SU-DHL-6 (cell line): ENCODE results near the gene KLHDC9.

Experiments used
- H2AFZ ChIP-seq: fragments of 200-600 bp; sonication (generic); 2 replicates; pipeline ENCODE4 v1.6.1; 2014; ENCODE audit warnings: low read depth, mild to moderate bottlenecking, moderate library complexity, mixed read lengths, antibody characterized with exemption, low read length; ENCODE audit not compliant: severe bottlenecking
- H3F3A ChIP-seq: fragments of 200-600 bp; shearing (Covaris generic); 2 replicates; pipeline ENCODE4 v1.6.0; 2016; ENCODE audit warnings: antibody characterized with exemption, mild to moderate bottlenecking; ENCODE audit not compliant: insufficient read depth
- H3K27ac ChIP-seq: fragments of 200-600 bp; sonication (generic); 2 replicates; pipeline ENCODE4 v1.5.1; 2016; ENCODE audit warnings: low read depth, mild to moderate bottlenecking, low read length, moderate library complexity, mixed read lengths
- H3K27me3 ChIP-seq: fragments of 200-600 bp; sonication (generic), shearing (Covaris generic); 2 replicates; pipeline ENCODE4 v1.6.0; 2014; ENCODE audit warnings: mild to moderate bottlenecking, low read length
- H3K36me3 ChIP-seq: fragments of 200-600 bp; sonication (generic); 2 replicates; pipeline ENCODE4 v1.6.1; 2014; ENCODE audit warnings: mild to moderate bottlenecking, low read length, mixed read lengths
- H3K4me2 ChIP-seq: fragments of 300-600, 200-600 bp; shearing (Covaris generic), sonication (generic); 2 replicates; pipeline ENCODE4 v1.6.0; 2014; ENCODE audit warnings: low read length, low read depth, mild to moderate bottlenecking; ENCODE audit not compliant: poor library complexity, severe bottlenecking
- H3K4me3 ChIP-seq: fragments of 200-600 bp; sonication (generic); 2 replicates; pipeline ENCODE4 v1.5.1; 2014; ENCODE audit warnings: antibody characterized with exemption, low read length, mild to moderate bottlenecking, mixed read lengths; ENCODE audit not compliant: insufficient read depth, poor library complexity, severe bottlenecking
- H3K79me2 ChIP-seq: fragments of 200-600 bp; sonication (generic); 2 replicates; pipeline ENCODE4 v1.6.1; 2014; ENCODE audit warnings: mild to moderate bottlenecking, low read length, moderate library complexity; ENCODE audit not compliant: insufficient read depth
- H3K9ac ChIP-seq: fragments of 200-600 bp; sonication (generic); 2 replicates; pipeline ENCODE4 v1.7.0; 2014; ENCODE audit warnings: mild to moderate bottlenecking, low read length
- H3K9me2 ChIP-seq: fragments of 200-600 bp; sonication (generic); replicated peaks from 2 replicates; pipeline ENCODE4 v1.6.1; 2014; ENCODE audit warnings: low read length; ENCODE audit not compliant: insufficient read depth
- H3K9me3 ChIP-seq: fragments of 200-600 bp; sonication (generic); 2 replicates; pipeline ENCODE4 v1.6.1; 2014; ENCODE audit warnings: low read length, mixed read lengths; ENCODE audit not compliant: insufficient read depth
- H4K20me1 ChIP-seq: fragments of 200-600 bp; sonication (generic); 2 replicates; pipeline ENCODE4 v1.6.1; 2014; ENCODE audit warnings: low read depth, mild to moderate bottlenecking, antibody characterized with exemption, low read length, moderate library complexity, mixed read lengths
- EZH2phosphoT487 ChIP-seq: fragments of 200-600 bp; sonication (generic), shearing (Covaris generic); conservative IDR thresholded peaks from 2 replicates; pipeline ENCODE4 v1.6.1; 2018; ENCODE audit warnings: mild to moderate bottlenecking, antibody characterized with exemption, low read length, moderate library complexity, mixed read lengths
- TF ChIP-seq, protein P1 (sequence below): fragments of 200-600 bp; sonication (generic); IDR thresholded peaks from one replicate; pipeline ENCODE4 v1.5.1; 2017; ENCODE audit warnings: antibody characterized with exemption, mild to moderate bottlenecking, low read length, moderate library complexity; ENCODE audit not compliant: insufficient read depth, poor library complexity, severe bottlenecking

The KLHDC9 gene

DNA sequence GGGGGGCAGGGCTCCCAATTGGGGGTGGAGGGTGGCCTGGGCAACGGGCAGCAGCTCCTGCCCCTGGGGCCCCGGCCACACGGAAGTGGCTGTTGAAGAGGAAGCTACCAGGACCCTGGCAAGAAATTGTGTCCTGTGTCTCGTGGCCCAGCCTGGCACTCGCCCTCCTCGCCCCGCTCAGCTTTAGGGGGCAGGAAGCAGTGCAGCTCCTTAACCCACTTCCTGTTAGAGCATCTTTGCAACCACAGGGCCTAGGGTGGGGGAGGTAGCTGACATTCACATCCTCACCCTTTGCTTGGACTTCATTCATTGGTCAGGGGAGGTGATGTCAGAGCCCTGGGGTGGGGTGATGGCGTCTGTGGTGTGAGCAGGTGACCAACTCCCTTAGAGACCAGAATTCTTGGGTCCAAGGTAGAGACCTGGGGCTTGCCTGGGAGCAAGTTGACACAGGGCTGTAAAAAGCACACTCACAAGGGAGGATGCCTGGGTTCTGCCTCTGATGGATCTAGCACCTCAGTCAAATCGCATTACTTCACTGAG is 28.4 kb upstream of the KLHDC9 start, which contains the start of gene ARHGAP30:
ARHGAP30 (minus strand) TSS at position 161 of the 540 bp plus-strand sequence. CDS start 267 bp downstream, outside the sequence.
- Histone ChIP-seq H3K27me3 (no peaks in the 10 kb centered on the region), H3F3A (peaks cover 14% of the 10 kb centered on the region; the same call in 1 of the 2 replicates), H2AFZ (peak within 1 kb of the TSS; percentile 55), H3K27ac (peak within 1 kb of the TSS; percentile 83), H3K36me3 (no peaks in the 10 kb centered on the region), H3K9me3 (no peaks in the 10 kb centered on the region), H4K20me1 (no peaks in the 10 kb centered on the region), H3K79me2 (peaks cover 40% of the 10 kb centered on the region), H3K4me2 (peak within 1 kb of the TSS; percentile 77), H3K9ac (peak within 1 kb of the TSS; percentile 93), H3K4me3 (peak within 1 kb of the TSS; percentile 79), H3K9me2 (no peaks in the 10 kb centered on the region)
- no peak for TF ChIP-seq EZH2phosphoT487
- TF ChIP-seq, protein P1, sequence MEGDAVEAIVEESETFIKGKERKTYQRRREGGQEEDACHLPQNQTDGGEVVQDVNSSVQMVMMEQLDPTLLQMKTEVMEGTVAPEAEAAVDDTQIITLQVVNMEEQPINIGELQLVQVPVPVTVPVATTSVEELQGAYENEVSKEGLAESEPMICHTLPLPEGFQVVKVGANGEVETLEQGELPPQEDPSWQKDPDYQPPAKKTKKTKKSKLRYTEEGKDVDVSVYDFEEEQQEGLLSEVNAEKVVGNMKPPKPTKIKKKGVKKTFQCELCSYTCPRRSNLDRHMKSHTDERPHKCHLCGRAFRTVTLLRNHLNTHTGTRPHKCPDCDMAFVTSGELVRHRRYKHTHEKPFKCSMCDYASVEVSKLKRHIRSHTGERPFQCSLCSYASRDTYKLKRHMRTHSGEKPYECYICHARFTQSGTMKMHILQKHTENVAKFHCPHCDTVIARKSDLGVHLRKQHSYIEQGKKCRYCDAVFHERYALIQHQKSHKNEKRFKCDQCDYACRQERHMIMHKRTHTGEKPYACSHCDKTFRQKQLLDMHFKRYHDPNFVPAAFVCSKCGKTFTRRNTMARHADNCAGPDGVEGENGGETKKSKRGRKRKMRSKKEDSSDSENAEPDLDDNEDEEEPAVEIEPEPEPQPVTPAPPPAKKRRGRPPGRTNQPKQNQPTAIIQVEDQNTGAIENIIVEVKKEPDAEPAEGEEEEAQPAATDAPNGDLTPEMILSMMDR, result no peak

DNA sequence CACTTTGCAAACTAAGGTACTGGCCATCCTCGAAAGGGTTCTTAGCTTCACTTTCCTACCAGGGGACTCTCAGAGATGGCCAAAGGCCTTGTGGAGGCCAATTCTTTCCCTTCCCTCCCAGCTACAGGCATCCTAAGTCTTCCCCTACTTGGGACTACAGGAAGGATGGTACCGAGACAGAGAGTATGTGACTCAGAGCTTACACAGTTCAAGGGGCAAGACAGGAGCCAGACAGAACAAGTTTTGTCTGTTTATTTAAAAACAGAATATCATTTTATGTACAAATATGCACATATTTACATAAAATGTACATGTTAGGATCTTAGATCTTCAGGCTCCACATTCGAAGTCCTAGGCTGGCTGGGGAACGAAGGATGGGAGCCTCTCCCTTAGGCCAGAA is 27.4 kb upstream of the KLHDC9 start:
- no peaks in the 10 kb centered on the region for H3K9me3 ChIP-seq
- H3K9ac ChIP-seq, result no peak overlapping the region
- H3K27me3 ChIP-seq, result no peaks in the 10 kb centered on the region
- H3K9me2 ChIP-seq, result no peaks in the 10 kb centered on the region
- no peaks in the 10 kb centered on the region for H4K20me1 ChIP-seq
- H3K27ac ChIP-seq, result no peak overlapping the region
- no peak overlapping the region for H3K4me2 ChIP-seq
- H2AFZ ChIP-seq, result no peak overlapping the region
- peaks cover 34% of the 10 kb centered on the region for H3K79me2 ChIP-seq
- TF ChIP-seq, protein P1, result no peak
- TF ChIP-seq EZH2phosphoT487, result no peak
- no peaks in the 10 kb centered on the region for H3K36me3 ChIP-seq
- peaks cover 14% of the 10 kb centered on the region; the same call in 1 of the 2 replicates for H3F3A ChIP-seq
- no peak overlapping the region for H3K4me3 ChIP-seq

DNA sequence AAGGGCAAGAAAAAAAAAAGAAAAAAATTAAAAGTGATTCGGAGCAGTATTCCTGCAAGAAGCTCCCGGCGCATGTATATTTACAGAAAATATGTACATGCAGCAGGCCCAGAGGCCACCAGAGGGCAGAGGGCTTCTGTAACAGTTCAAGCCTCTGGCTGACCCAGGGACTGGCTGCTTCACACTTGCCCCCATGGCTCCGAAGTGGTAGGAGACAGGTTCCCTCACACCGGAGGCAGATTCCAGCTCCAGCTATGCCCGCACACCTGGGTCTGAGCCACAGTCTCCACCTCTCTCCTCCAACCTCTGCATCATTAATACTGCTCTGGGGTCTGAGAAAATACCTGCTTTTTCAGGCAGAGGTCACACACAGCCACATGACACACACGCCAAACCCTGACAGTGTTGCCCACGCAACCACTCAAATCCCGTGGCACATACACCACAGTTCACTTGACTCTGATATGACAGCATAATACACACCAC is 26.2 kb upstream of the KLHDC9 start:
- Histone ChIP-seq H3K4me2 (no peak overlapping the region), H2AFZ (no peak overlapping the region), H3K27ac (no peak overlapping the region), H3K79me2 (peaks cover 25% of the 10 kb centered on the region), H3K36me3 (no peaks in the 10 kb centered on the region), H3K27me3 (no peaks in the 10 kb centered on the region), H3F3A (peaks cover 11% of the 10 kb centered on the region; the same call in 1 of the 2 replicates), H4K20me1 (no peaks in the 10 kb centered on the region), H3K9ac (no peak overlapping the region), H3K4me3 (no peak overlapping the region), H3K9me3 (no peaks in the 10 kb centered on the region), H3K9me2 (no peaks in the 10 kb centered on the region)
- TF ChIP-seq EZH2phosphoT487, result no peak
- TF ChIP-seq, protein P1, result peak; percentile 30
